ENCODE results near the gene RIPK4. TPM values are rescaled to one million over a fixed set of nuclear protein-coding genes. Genes with fewer than 3 reads are reported as not detected.

The RIPK4 gene
- total and polyA plus RNA-seq, 2 of the 13 experiments (the other 11 are each of a cell fraction or from before 2014, with no cell fraction given): 3.1 to 4.9 TPM

DNA sequence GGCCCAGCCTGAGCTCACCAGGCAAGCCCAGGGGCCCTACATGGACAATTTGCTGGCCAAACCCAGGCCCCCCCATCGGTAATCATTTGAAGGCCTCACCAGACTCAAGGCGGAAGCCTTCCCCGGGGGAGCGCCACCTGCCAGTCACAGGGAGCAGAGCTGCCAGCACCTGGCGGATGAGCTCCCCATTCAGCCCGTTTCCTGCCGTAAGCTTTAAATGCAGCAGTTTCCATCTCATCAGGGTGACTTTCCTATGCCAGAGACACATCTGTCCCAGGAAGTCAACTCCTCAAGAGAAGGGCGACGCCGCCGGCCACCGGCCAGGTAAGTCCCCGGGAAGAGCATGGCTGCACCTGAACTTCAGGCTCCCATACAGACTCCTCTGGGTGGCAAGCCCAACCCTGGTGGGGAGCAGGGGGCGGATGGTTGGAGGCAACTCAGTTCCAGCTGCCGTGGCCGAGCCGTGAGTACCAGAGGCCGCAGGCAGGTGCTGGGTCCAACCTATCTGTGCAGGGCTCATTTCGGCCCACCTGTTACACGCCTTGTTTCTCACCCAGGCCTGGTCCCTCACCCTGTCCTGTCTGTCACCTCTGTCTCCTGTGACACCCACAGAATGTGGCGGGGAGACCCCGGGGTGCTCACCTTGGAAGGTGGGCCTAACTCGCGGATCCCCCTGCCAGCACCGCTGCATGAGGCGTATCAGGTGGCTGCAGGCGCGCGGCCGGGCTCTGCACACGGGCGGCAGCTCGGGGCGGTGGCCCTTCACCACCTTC is 20.7 kb downstream of the RIPK4 start:
- H4K20me1 ChIP-seq (ENCODE audit: insufficient read depth, low read length): peaks cover 3% of the 10 kb centered on the region; the same call in 1 of the 2 replicates

More for the DNA sequence above, 20.7 kb downstream of the RIPK4 start:
- Histone ChIP-seq H3K9ac (ENCODE audit: insufficient read depth, low read depth, low read length) (no peak overlapping the region), H3K79me2 (ENCODE audit: insufficient read depth, low read length) (peaks cover 3% of the 10 kb centered on the region), H3K4me1 (ENCODE audit: insufficient read depth, low read length) (peaks cover 22% of the 10 kb centered on the region), H3K27ac (ENCODE audit: extremely low read length, insufficient read depth, low read length) (no peak overlapping the region), H2AFZ (ENCODE audit: low read length) (no peak overlapping the region), H3K4me3 (replicated peaks in 1 of 3; ENCODE audit: insufficient read depth in 1 of 3, low read depth in 2 of 3, low read length in 3 of 3) (no peak overlapping the region), H3K27me3 (ENCODE audit: control insufficient read depth in 1 of 2, insufficient read depth in 2 of 2, low read length in 2 of 2) (no peaks in the 10 kb centered on the region), H3K9me3 (ENCODE audit: low read length) (no peaks in the 10 kb centered on the region), H3K36me3 (replicated peaks in 1 of 2; ENCODE audit: control insufficient read depth in 1 of 2, insufficient read depth in 2 of 2, low read length in 2 of 2) (peaks cover 52 to 84% of the 10 kb centered on the region in 2 experiments), H3K4me2 (ENCODE audit: low read depth, low read length) (no peak overlapping the region)
- ChIA-PET CTCF (ENCODE audit: low intra/inter-chr PET ratio, low total read pairs) (no interaction called here), POLR2A (interaction anchor here (1.1 kb wide), 1 partner anchor 19 kb away, joined by 3 read pairs; no protein-coding TSS in a partner anchor)
- intact Hi-C loops (cut with micrococcal nuclease; ENCODE audit: unreplicated experiment) (no loop called here), in situ Hi-C loops (cut with HindIII; ENCODE audit: extremely low pct_ligation_motif_present, low pct_unique_long_range_greater_than_20kb) (no loop called here)
- FAIRE-seq: no peak
- TF ChIP-seq ATF7-NPFF (CRISPR knock-in tag; IDR thresholded peaks at IDR 0.05; ENCODE audit: low read depth) (no peak), ZNF350 (CRISPR knock-in tag; IDR thresholded peaks at IDR 0.05; ENCODE audit: borderline replicate concordance, low read depth) (no peak), STAG1 (CRISPR knock-in tag; IDR thresholded peaks at IDR 0.05) (peak; percentile 26; the same call in 1 of the 2 replicates), MYNN (CRISPR knock-in tag; IDR thresholded peaks at IDR 0.05; ENCODE audit: low read depth) (no peak)
- TF ChIP-seq, protein P1, sequence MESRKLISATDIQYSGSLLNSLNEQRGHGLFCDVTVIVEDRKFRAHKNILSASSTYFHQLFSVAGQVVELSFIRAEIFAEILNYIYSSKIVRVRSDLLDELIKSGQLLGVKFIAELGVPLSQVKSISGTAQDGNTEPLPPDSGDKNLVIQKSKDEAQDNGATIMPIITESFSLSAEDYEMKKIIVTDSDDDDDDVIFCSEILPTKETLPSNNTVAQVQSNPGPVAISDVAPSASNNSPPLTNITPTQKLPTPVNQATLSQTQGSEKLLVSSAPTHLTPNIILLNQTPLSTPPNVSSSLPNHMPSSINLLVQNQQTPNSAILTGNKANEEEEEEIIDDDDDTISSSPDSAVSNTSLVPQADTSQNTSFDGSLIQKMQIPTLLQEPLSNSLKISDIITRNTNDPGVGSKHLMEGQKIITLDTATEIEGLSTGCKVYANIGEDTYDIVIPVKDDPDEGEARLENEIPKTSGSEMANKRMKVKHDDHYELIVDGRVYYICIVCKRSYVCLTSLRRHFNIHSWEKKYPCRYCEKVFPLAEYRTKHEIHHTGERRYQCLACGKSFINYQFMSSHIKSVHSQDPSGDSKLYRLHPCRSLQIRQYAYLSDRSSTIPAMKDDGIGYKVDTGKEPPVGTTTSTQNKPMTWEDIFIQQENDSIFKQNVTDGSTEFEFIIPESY (CRISPR knock-in tag; IDR thresholded peaks at IDR 0.05): peak; percentile 62; the same call in 1 of the 2 replicates
- TF ChIP-seq, protein P2, sequence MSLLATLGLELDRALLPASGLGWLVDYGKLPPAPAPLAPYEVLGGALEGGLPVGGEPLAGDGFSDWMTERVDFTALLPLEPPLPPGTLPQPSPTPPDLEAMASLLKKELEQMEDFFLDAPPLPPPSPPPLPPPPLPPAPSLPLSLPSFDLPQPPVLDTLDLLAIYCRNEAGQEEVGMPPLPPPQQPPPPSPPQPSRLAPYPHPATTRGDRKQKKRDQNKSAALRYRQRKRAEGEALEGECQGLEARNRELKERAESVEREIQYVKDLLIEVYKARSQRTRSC (CRISPR knock-in tag; IDR thresholded peaks at IDR 0.05; ENCODE audit: low read depth): no peak
- TF ChIP-seq, protein P3, sequence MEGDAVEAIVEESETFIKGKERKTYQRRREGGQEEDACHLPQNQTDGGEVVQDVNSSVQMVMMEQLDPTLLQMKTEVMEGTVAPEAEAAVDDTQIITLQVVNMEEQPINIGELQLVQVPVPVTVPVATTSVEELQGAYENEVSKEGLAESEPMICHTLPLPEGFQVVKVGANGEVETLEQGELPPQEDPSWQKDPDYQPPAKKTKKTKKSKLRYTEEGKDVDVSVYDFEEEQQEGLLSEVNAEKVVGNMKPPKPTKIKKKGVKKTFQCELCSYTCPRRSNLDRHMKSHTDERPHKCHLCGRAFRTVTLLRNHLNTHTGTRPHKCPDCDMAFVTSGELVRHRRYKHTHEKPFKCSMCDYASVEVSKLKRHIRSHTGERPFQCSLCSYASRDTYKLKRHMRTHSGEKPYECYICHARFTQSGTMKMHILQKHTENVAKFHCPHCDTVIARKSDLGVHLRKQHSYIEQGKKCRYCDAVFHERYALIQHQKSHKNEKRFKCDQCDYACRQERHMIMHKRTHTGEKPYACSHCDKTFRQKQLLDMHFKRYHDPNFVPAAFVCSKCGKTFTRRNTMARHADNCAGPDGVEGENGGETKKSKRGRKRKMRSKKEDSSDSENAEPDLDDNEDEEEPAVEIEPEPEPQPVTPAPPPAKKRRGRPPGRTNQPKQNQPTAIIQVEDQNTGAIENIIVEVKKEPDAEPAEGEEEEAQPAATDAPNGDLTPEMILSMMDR (CRISPR knock-in tag; IDR thresholded peaks at IDR 0.05): peak; percentile 18; the same call in 1 of the 2 replicates
- BruUV-seq (replicated peaks): no TSS peak
- DNase-seq (ENCODE audit: low spot score): no peak
- WGBS (ENCODE audit: low lambda C conversion rate): 97% methylated on average over 15 of the region's 34 CpGs
- no peak for ATAC-seq
